Left ventricle myocardium inferior (tissue), 1 donor: Measurements from ENCODE around the gene SCML2. TPM values are rescaled to one million over a fixed set of nuclear protein-coding genes. Genes with fewer than 3 reads are reported as not detected.
"Not testable (repeated sequence)": the region's sequence is repeated elsewhere in the genome, so short reads cannot be mapped to it uniquely, and the experiment has no call there.

Source experiments
- DNase-seq: peaks from one replicate; pipeline ENCODE4 v3.0.0-alpha.2; 2020
- H3K27ac ChIP-seq: fragments of 200-600 bp; replicated peaks from 2 replicates; pipeline ENCODE4 v1.8.0; 2021
- H3K27me3 ChIP-seq: fragments of 200-600 bp; 2 replicates; pipeline ENCODE4 v1.8.0; 2021; ENCODE audit warnings: low read depth
- H3K36me3 ChIP-seq: fragments of 200-600 bp; 2 replicates; pipeline ENCODE4 v1.8.0; 2021
- H3K4me1 ChIP-seq: fragments of 200-600 bp; 2 replicates; pipeline ENCODE4 v1.8.0; 2021
- H3K4me3 ChIP-seq: fragments of 200-600 bp; 2 replicates; pipeline ENCODE4 v1.8.0; 2021; ENCODE audit warnings: mild to moderate bottlenecking, moderate library complexity
- H3K9me3 ChIP-seq: fragments of 200-600 bp; replicated peaks from 2 replicates; pipeline ENCODE4 v1.8.0; 2021
- CTCF ChIP-seq: fragments of 200-600 bp; IDR thresholded peaks from 2 replicates; pipeline ENCODE4 v1.8.0; 2021; ENCODE audit warnings: antibody characterized with exemption, mild to moderate bottlenecking, borderline replicate concordance
- intact Hi-C: fragments of 100-400 bp; cut with micrococcal nuclease; formaldehyde crosslinking; loops from one replicate; pipeline ENCODE4 v1.11.0; 2022
- total RNA-seq: library from RNA; stranded (reverse); fragmentation: NEBNext Ultra II Directional; extraction: Animal tissue kit (Norgen Biotek cat#: 25700); gene quantifications from one replicate; pipeline ENCODE4 v1.2.1, GENCODE V29; 2021
- donor health status: DM: no; HTN: yes; CAD: no; lungs with severe emphysema.

The SCML2 gene
- total RNA-seq, 1 donor from 2014 or later, result 1.1 TPM

- intact Hi-C loops, result no loop called here
- no peak overlapping the region for H3K27ac ChIP-seq
- no peak overlapping the region for H3K4me3 ChIP-seq
- no peaks in the 10 kb centered on the region for H3K4me1 ChIP-seq
- no peak for DNase-seq
- peak; percentile 50 for TF ChIP-seq CTCF
- no peaks in the 10 kb centered on the region for H3K9me3 ChIP-seq
- no peaks in the 10 kb centered on the region for H3K36me3 ChIP-seq
- no peaks in the 10 kb centered on the region for H3K27me3 ChIP-seq
Measured at GRCh38 chrX:18377796-18378195, 23.3 kb upstream of the SCML2 start.

DNA sequence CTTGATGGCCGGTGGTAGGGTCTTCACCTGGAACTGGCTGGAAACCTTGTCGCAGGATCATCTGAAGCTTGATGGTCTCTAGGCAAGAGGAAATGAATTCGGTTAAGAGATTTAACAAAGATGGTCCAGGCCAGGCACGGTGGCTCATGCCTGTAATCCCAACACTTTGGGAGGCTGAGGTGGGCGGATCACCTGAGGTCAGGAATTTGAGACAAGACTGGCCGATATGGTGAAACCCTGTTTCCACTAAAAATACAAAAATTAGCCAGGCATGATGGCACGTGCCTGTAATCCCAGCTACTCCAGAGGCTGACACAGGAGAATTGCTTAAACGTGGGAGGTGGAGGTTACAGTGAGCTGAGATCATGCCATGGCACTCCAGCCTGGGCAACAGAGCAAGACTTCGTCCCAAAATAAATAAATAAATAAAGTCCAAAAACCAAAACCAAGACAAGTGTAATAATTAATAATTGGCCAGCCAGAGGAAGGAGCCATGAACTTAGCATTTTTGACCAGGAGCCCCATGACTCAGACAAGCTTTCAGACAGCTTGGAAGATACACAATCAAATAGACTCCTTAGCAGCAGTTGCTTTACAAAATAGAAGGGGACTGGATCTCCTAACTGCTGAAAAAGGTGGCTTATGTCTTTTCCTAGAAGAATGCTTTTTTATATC lies 20.8 kb upstream of the SCML2 start:
- intact Hi-C loops, H3K4me3 ChIP-seq, H3K4me1 ChIP-seq, H3K36me3 ChIP-seq, DNase-seq, H3K27ac ChIP-seq, H3K27me3 ChIP-seq, H3K9me3 ChIP-seq: not testable (repeated sequence)

- H3K4me3 ChIP-seq, H3K27ac ChIP-seq, DNase-seq, H3K27me3 ChIP-seq, H3K4me1 ChIP-seq, H3K9me3 ChIP-seq, intact Hi-C loops, H3K36me3 ChIP-seq: not testable (repeated sequence)
Measured at GRCh38 chrX:18369096-18369495, 14.6 kb upstream of the SCML2 start.

- intact Hi-C loops, result no loop called here
- Histone ChIP-seq H3K9me3 (no peaks in the 10 kb centered on the region), H3K4me3 (no peak overlapping the region), H3K4me1 (no peaks in the 10 kb centered on the region), H3K36me3 (no peaks in the 10 kb centered on the region), H3K27ac (no peak overlapping the region), H3K27me3 (no peaks in the 10 kb centered on the region)
- TF ChIP-seq CTCF, result no peak
- no peak for DNase-seq
Measured at GRCh38 chrX:18368402-18368801, 13.9 kb upstream of the SCML2 start.

DNA sequence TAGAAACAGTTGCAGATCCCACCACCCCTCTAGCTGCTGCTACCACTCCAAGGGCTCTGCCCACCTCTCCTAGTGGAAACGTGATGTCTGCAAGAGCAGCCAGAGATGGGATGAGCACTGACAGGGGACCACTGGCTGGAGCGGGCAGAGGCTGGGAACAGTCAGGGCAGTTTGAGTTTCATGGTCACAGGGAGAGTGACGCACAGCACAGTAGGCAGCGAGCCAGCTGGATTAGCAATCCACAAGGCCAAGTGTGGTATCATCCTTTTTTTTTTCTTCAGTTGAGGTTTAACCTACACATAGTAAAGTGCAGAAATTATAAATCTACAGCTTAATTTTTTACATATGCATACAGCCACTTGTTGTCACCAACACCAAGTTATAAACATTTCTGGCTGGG lies 6.4 kb upstream of the SCML2 start:
- no peaks in the 10 kb centered on the region for H3K4me1 ChIP-seq

DNA sequence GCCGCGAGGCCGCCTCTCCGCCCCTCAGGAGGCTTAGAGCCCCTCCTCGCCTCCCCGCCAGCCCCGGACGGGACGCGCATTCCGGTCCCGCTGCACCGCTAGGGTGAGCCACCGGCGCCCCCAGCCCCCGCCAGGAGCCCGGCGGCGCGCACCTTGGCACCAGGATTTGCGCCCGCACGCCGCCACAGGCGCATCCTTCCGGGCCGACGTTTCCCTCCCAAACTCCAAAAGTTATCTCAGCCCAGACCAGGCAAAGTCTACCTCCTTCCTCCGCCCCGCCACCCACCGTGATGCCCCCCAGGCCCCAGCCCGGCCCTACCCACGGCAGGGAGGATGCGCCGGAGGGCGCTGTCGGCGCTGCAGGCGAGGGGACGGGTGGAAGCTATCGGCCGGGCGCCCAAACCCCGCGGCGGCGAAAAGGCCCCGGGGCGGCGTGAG lies 538 bp downstream of the SCML2 start:
- Histone ChIP-seq H3K9me3 (no peaks in the 10 kb centered on the region), H3K27ac (no peak overlapping the region), H3K27me3 (no peaks in the 10 kb centered on the region), H3K36me3 (no peaks in the 10 kb centered on the region), H3K4me1 (peaks cover 6% of the 10 kb centered on the region), H3K4me3 (peak overlapping the region; percentile 71)
- intact Hi-C loops, result no loop called here
- no peak for DNase-seq
- TF ChIP-seq CTCF, result no peak

More for the DNA sequence above, 6.4 kb upstream of the SCML2 start:
- Histone ChIP-seq H3K36me3 (no peaks in the 10 kb centered on the region), H3K27ac (no peak overlapping the region), H3K4me3 (no peak overlapping the region), H3K9me3 (no peaks in the 10 kb centered on the region), H3K27me3 (no peaks in the 10 kb centered on the region)
- no peak for DNase-seq
- no peak for TF ChIP-seq CTCF
- intact Hi-C loops, result no loop called here

GRCh38 chrX:18351784-18352183 lies 2.7 kb downstream of the SCML2 start:
- TF ChIP-seq CTCF, result no peak
- Histone ChIP-seq H3K4me3 (no peak overlapping the region), H3K27me3 (no peaks in the 10 kb centered on the region), H3K9me3 (no peaks in the 10 kb centered on the region), H3K27ac (no peak overlapping the region), H3K4me1 (peaks cover 6% of the 10 kb centered on the region), H3K36me3 (no peaks in the 10 kb centered on the region)
- intact Hi-C loops, result no loop called here
- DNase-seq, result no peak
